Activated CD8-positive, alpha-beta T cell treated with anti-CD3 and anti-CD28 coated beads, Interleukin-2, amount 10 ng/mL, durations not matched to agents 7 days and 5 days (primary cell): ENCODE measurements around the gene RPS27A. TPM values are rescaled to one million over a fixed set of nuclear protein-coding genes. Genes with fewer than 3 reads are reported as not detected.
"Not testable (repeated sequence)": the region's sequence is repeated elsewhere in the genome, so short reads cannot be mapped to it uniquely, and the experiment has no call there.

Experiments used
- ATAC-seq: fragments of 150-1000 bp; cut with Tn5 transposase; one replicate; pipeline ENCODE4 v1.10.0; 2021; ENCODE audit warnings: moderate library complexity
- CTCF ChIA-PET: fragments of 350-600 bp; sonication (Branson Sonifier 250); formaldehyde crosslinking; loops from one replicate; lab custom pipeline; 2021; ENCODE audit warnings: antibody characterized with exemption; lab: Charles Lee
- POLR2A ChIA-PET: fragments of 350-600 bp; sonication (Branson Sonifier 250); formaldehyde crosslinking; loops from one replicate; lab custom pipeline; 2021; ENCODE audit warnings: antibody characterized with exemption; lab: Charles Lee
- DNase-seq: peaks from one replicate; pipeline ENCODE4 v3.0.0-alpha.2; 2020
- H3K27ac Mint-ChIP-seq: one replicate; pipeline ENCODE4 v1.8.0; 2021; ENCODE audit warnings: mild to moderate bottlenecking, mixed read lengths
- H3K27me3 Mint-ChIP-seq: one replicate; pipeline ENCODE4 v1.8.0; 2021; ENCODE audit warnings: low read depth, mixed read lengths
- H3K36me3 Mint-ChIP-seq: one replicate; pipeline ENCODE4 v1.8.0; 2021; ENCODE audit warnings: low read depth, mixed read lengths
- H3K4me1 Mint-ChIP-seq: one replicate; pipeline ENCODE4 v1.8.0; 2021; ENCODE audit warnings: low read depth, mixed read lengths
- H3K4me3 Mint-ChIP-seq: one replicate; pipeline ENCODE4 v1.8.0; 2021; ENCODE audit warnings: mild to moderate bottlenecking, mixed read lengths
- H3K9me3 Mint-ChIP-seq: one replicate; pipeline ENCODE4 v1.8.0; 2022; ENCODE audit warnings: mixed read lengths; ENCODE audit not compliant: insufficient read depth
- total RNA-seq, 2 experiments: library from RNA; stranded (reverse); gene quantifications; one replicate each; pipeline ENCODE4 v1.2.3, GENCODE V29; 2021

RPS27A gene
- total RNA-seq, 2 experiments from 2014 or later, result 889 to 959 TPM

- Mint-ChIP-seq H3K4me1 (peaks cover 45% of the 10 kb centered on the region), H3K36me3 (peaks cover 23% of the 10 kb centered on the region), H3K4me3 (peak overlapping the region; percentile 1), H3K27ac (peak overlapping the region; percentile 84)
- H3K9me3 Mint-ChIP-seq, ATAC-seq, H3K27me3 Mint-ChIP-seq, DNase-seq, CTCF ChIA-PET: not testable (repeated sequence)
- POLR2A ChIA-PET, result interaction anchor here (0.6 kb wide), 1 partner anchor 339 kb away, joined by 3 read pairs; no protein-coding TSS in a partner anchor
Observed at GRCh38 chr2:55227437-55228225, 4.9 kb upstream of the RPS27A start.

GRCh38 chr2:55228226-55228563 is 4.3 kb upstream of the RPS27A start:
- Mint-ChIP-seq H3K4me1 (peaks cover 43% of the 10 kb centered on the region), H3K4me3 (peak overlapping the region; percentile 1), H3K9me3 (no peaks in the 10 kb centered on the region), H3K36me3 (peaks cover 28% of the 10 kb centered on the region), H3K27me3 (no peaks in the 10 kb centered on the region), H3K27ac (peak overlapping the region; percentile 84)
- CTCF ChIA-PET, result no interaction called here
- POLR2A ChIA-PET, result interaction anchor here (0.6 kb wide), 1 partner anchor 339 kb away, joined by 3 read pairs; no protein-coding TSS in a partner anchor
- ATAC-seq (no peak), DNase-seq (no peak)

- CTCF ChIA-PET, result no interaction called here
- no peak overlapping the region for H3K27ac Mint-ChIP-seq
- POLR2A ChIA-PET, result no interaction called here
- H3K27me3 Mint-ChIP-seq, result no peaks in the 10 kb centered on the region
- H3K9me3 Mint-ChIP-seq, result no peaks in the 10 kb centered on the region
- DNase-seq, result no peak
- H3K36me3 Mint-ChIP-seq, result peaks cover 38% of the 10 kb centered on the region
- no peak for ATAC-seq
- no peak overlapping the region for H3K4me3 Mint-ChIP-seq
- peaks cover 53% of the 10 kb centered on the region for H3K4me1 Mint-ChIP-seq
Observed at GRCh38 chr2:55229221-55229620, 3.3 kb upstream of the RPS27A start.

- Mint-ChIP-seq H3K4me1 (peaks cover 63% of the 10 kb centered on the region), H3K9me3 (no peaks in the 10 kb centered on the region), H3K4me3 (peak overlapping the region; percentile 100), H3K27me3 (no peaks in the 10 kb centered on the region), H3K27ac (no peak overlapping the region), H3K36me3 (peaks cover 51% of the 10 kb centered on the region)
- CTCF ChIA-PET, result no interaction called here
- DNase-seq (no peak), ATAC-seq (no peak)
- POLR2A ChIA-PET, result no interaction called here
Observed at GRCh38 chr2:55230551-55230950, 1.9 kb upstream of the RPS27A start.

- H3K27me3 Mint-ChIP-seq, result no peaks in the 10 kb centered on the region
- H3K36me3 Mint-ChIP-seq, result peaks cover 59% of the 10 kb centered on the region
- peak overlapping the region; percentile 97 for H3K27ac Mint-ChIP-seq
- no peaks in the 10 kb centered on the region for H3K9me3 Mint-ChIP-seq
- ATAC-seq, result no peak
- H3K4me3 Mint-ChIP-seq, result peak overlapping the region; percentile 100
- peaks cover 66% of the 10 kb centered on the region for H3K4me1 Mint-ChIP-seq
- no peak for DNase-seq
- ChIA-PET CTCF (no interaction called here), POLR2A (no interaction called here)
Observed at GRCh38 chr2:55231546-55232083, 873 bp upstream of the RPS27A start.

DNA sequence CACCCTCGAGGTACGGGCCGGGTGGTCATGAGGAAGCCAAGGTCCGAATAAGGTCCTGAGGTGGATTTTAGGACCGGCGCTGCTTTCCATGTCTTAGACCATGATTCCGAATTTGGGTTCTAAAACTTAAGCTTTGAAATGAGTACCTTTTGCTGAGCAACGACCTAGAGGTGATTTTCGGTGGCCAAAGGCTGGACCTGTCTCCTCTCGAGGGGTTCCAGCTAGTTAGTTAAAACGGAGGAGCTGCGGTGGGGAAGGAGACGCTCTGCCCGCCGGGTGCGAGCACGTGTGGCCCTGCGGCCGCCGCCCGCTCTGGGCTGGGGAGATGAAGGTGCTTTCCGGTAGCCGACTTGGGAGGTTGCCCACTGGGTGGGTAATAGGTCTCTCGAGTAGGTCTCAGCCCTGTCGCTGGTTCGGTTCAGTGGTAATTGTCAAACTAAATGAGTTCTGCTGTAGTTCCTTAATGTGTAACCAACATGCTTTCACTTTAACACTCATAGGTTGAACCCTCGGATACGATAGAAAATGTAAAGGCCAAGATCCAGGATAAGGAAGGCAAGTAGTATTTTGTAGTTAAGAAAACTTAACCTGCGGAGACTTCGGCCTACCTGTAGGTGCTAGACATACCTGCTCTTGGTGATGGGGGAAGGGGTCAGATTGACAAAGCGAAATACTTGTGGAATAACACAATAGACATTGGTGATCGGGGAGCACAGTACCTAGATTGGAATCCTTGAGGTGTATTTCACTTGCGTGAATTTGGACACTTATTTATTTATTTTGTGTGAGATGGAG is 572 bp downstream of the RPS27A start:
- peak; percentile 57 for DNase-seq
- ChIA-PET CTCF (no interaction called here), POLR2A (interaction anchor here (0.5 to 1.5 kb wide), 12 partner anchors 9 to 673 kb away, joined by 3 to 12 read pairs (median 4); partner anchors contain the start of genes MTIF2, PPP4R3B and RTN4)
- peak; percentile 41 for ATAC-seq
- Mint-ChIP-seq H3K27ac (peak overlapping the region; percentile 97), H3K27me3 (no peaks in the 10 kb centered on the region), H3K4me1 (peaks cover 58% of the 10 kb centered on the region), H3K4me3 (peak overlapping the region; percentile 100), H3K9me3 (no peaks in the 10 kb centered on the region), H3K36me3 (peaks cover 58% of the 10 kb centered on the region)

DNA sequence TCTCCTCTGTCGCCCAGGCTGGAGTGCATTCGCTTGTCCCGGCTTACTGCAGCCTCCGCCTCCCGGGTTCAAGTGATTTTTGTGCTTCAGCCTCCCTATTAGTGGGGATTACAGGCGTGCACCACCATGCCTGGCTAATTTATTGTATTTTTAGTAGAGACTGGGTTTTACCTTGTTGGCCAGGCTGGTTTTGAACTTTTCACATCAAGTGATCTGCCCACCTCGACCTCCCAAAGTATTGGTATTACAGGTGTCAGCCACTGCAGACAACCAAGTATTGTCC is 1.1 kb downstream of the RPS27A start:
- Mint-ChIP-seq H3K4me1 (peaks cover 52% of the 10 kb centered on the region), H3K4me3 (peak overlapping the region; percentile 100), H3K9me3 (no peaks in the 10 kb centered on the region), H3K27ac (peak overlapping the region; percentile 97), H3K36me3 (peaks cover 57% of the 10 kb centered on the region), H3K27me3 (no peaks in the 10 kb centered on the region)
- no peak for DNase-seq
- no peak for ATAC-seq
- ChIA-PET CTCF (no interaction called here), POLR2A (no interaction called here)

GRCh38 chr2:55235724-55236538 is 3.4 kb downstream of the RPS27A start:
- ATAC-seq (no peak), DNase-seq (no peak)
- Mint-ChIP-seq H3K9me3 (no peaks in the 10 kb centered on the region), H3K4me3 (no peak overlapping the region), H3K27me3 (no peaks in the 10 kb centered on the region), H3K4me1 (peaks cover 43% of the 10 kb centered on the region), H3K36me3 (peaks cover 61% of the 10 kb centered on the region), H3K27ac (no peak overlapping the region)
- ChIA-PET CTCF (no interaction called here), POLR2A (interaction anchor here (1.4 kb wide), 1 partner anchor 32 kb away, joined by 3 read pairs; no protein-coding TSS in a partner anchor)

DNA sequence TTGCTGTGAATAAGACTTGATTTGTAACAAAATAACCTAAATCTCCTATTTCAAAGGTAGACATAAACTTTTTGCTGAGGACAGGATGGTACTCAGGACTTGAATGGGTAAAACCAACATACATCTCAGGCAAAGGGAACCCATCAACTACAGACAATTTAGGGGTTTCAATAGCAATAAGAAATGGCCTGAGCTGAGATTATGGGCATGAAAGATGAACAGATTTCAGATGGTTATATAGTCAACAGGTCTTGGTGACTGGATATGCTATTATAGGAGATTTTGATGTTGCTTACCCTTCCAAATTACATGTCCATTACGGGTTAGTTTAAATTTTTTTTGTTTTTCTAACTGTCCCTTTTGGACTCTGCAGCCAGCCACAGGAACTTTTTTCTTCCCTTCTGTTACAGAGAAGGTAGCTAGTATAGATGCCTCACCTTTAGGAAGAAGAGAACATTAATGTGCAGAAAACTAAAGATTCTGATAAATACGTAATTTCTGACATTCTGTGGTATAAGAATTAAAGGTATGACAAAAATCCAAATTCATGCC is 4.6 kb downstream of the RPS27A start:
- Mint-ChIP-seq H3K4me1 (peaks cover 36% of the 10 kb centered on the region), H3K27ac (no peak overlapping the region), H3K36me3 (peaks cover 59% of the 10 kb centered on the region), H3K27me3 (no peaks in the 10 kb centered on the region), H3K4me3 (no peak overlapping the region), H3K9me3 (no peaks in the 10 kb centered on the region)
- ATAC-seq (no peak), DNase-seq (no peak)
- ChIA-PET POLR2A (interaction anchor here (0.7 to 1.4 kb wide), 3 partner anchors 23 to 1121 kb away, joined by 3 read pairs; no protein-coding TSS in a partner anchor), CTCF (no interaction called here)

DNA sequence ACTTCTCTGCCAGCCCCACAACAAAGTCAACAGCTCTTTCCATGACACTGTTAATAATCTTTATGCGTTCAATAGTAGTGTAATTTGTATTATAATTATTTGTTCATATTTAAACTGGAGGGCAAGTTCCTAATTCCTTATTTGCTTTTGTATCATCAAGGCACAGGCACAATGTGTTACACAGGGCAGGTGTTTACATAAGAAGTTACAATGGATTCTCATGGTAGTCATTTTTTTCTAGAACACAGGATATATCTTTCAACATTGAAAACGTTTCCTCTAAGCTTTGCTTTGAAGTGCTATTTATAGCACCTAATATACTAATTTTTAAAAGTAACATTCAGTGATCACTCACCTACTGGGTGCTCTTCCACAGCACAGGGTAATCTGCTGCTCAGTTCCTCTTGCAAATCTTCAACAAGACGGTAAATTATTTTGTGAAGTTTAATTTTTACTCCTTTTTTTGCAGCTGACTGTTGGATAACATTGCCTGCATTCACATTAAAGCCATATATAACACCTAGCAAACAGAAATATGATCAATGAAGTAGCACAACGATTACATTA is 7.3 kb downstream of the RPS27A start:
- POLR2A ChIA-PET, result no interaction called here

DNA sequence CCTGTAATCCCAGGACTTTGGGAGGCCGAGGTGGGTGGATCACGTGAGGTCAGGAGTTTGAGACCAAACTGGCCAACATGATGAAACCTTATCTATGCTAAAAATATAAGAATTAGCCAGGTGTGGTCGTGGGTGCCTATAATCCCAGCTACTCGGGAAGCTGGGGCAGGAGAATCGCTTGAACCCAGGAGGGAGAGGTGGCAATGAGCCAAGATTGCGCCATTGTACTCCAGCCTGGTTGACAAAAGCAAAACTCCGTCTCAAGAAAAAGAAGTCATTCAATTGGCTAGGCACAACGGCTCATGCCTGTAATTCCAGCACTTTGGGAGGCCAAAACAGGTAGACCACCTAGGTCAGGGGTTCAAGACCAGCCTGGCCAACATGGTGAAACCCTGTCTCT is 9.1 kb downstream of the RPS27A start:
- POLR2A ChIA-PET, ATAC-seq, H3K27ac Mint-ChIP-seq, DNase-seq, H3K9me3 Mint-ChIP-seq, H3K4me3 Mint-ChIP-seq, H3K4me1 Mint-ChIP-seq, CTCF ChIA-PET, H3K27me3 Mint-ChIP-seq: not testable (repeated sequence)
- peaks cover 35% of the 10 kb centered on the region for H3K36me3 Mint-ChIP-seq

More for the DNA sequence above, 7.3 kb downstream of the RPS27A start:
- Mint-ChIP-seq H3K9me3 (no peaks in the 10 kb centered on the region), H3K4me1 (peaks cover 19% of the 10 kb centered on the region), H3K27me3 (no peaks in the 10 kb centered on the region), H3K4me3 (no peak overlapping the region), H3K27ac (no peak overlapping the region), H3K36me3 (peaks cover 45% of the 10 kb centered on the region)
- CTCF ChIA-PET, result no interaction called here
- no peak for ATAC-seq
- no peak for DNase-seq
